ENCODE data around the gene SPANXN4.

DNA sequence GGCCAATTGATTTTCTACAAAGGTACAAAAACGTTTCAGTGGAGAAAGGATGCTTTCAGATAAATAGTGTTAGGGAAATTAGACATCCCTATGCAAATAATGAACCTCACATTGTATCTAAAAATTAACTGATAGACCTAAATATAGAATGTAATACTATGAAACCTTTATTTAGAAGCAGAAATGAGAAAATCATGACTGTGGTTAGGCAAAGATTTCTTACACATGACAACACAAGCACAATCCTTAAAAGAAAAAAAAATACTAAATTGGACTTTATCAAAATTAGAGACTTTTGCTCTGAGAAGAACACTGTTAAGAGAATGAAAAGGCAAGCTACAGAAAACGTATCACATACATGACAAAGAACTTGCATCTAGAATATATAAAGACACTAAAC, 43.0 kb upstream of the SPANXN4 start:
- TF ChIP-seq, protein P1, sequence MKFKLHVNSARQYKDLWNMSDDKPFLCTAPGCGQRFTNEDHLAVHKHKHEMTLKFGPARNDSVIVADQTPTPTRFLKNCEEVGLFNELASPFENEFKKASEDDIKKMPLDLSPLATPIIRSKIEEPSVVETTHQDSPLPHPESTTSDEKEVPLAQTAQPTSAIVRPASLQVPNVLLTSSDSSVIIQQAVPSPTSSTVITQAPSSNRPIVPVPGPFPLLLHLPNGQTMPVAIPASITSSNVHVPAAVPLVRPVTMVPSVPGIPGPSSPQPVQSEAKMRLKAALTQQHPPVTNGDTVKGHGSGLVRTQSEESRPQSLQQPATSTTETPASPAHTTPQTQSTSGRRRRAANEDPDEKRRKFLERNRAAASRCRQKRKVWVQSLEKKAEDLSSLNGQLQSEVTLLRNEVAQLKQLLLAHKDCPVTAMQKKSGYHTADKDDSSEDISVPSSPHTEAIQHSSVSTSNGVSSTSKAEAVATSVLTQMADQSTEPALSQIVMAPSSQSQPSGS (CRISPR knock-in tag; IDR thresholded peaks at IDR 0.05) = no peak
- TF ChIP-seq, protein P2, sequence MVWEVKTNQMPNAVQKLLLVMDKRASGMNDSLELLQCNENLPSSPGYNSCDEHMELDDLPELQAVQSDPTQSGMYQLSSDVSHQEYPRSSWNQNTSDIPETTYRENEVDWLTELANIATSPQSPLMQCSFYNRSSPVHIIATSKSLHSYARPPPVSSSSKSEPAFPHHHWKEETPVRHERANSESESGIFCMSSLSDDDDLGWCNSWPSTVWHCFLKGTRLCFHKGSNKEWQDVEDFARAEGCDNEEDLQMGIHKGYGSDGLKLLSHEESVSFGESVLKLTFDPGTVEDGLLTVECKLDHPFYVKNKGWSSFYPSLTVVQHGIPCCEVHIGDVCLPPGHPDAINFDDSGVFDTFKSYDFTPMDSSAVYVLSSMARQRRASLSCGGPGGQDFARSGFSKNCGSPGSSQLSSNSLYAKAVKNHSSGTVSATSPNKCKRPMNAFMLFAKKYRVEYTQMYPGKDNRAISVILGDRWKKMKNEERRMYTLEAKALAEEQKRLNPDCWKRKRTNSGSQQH (CRISPR knock-in tag; IDR thresholded peaks at IDR 0.05) = no peak
- TF ChIP-seq THRAP3 (IDR thresholded peaks at IDR 0.05; ENCODE audit: borderline replicate concordance) (no peak), ZNF274 (IDR thresholded peaks at IDR 0.05; ENCODE audit: borderline replicate concordance, low read depth, low read length) (no peak), BRCA1 (IDR thresholded peaks at IDR 0.05) (no peak), BRCA1 (CRISPR knock-in tag; IDR thresholded peaks at IDR 0.05) (no peak), ASH1L (IDR thresholded peaks at IDR 0.05; ENCODE audit: borderline replicate concordance, low read depth, partially characterized antibody) (no peak), FOXM1 (IDR thresholded peaks at IDR 0.05; ENCODE audit: low read depth) (no peak), FOXM1 (CRISPR knock-in tag; IDR thresholded peaks at IDR 0.05; ENCODE audit: low read depth) (no peak), SREBF2 (CRISPR knock-in tag; IDR thresholded peaks at IDR 0.05) (no peak)
- TF ChIP-seq, protein P3, sequence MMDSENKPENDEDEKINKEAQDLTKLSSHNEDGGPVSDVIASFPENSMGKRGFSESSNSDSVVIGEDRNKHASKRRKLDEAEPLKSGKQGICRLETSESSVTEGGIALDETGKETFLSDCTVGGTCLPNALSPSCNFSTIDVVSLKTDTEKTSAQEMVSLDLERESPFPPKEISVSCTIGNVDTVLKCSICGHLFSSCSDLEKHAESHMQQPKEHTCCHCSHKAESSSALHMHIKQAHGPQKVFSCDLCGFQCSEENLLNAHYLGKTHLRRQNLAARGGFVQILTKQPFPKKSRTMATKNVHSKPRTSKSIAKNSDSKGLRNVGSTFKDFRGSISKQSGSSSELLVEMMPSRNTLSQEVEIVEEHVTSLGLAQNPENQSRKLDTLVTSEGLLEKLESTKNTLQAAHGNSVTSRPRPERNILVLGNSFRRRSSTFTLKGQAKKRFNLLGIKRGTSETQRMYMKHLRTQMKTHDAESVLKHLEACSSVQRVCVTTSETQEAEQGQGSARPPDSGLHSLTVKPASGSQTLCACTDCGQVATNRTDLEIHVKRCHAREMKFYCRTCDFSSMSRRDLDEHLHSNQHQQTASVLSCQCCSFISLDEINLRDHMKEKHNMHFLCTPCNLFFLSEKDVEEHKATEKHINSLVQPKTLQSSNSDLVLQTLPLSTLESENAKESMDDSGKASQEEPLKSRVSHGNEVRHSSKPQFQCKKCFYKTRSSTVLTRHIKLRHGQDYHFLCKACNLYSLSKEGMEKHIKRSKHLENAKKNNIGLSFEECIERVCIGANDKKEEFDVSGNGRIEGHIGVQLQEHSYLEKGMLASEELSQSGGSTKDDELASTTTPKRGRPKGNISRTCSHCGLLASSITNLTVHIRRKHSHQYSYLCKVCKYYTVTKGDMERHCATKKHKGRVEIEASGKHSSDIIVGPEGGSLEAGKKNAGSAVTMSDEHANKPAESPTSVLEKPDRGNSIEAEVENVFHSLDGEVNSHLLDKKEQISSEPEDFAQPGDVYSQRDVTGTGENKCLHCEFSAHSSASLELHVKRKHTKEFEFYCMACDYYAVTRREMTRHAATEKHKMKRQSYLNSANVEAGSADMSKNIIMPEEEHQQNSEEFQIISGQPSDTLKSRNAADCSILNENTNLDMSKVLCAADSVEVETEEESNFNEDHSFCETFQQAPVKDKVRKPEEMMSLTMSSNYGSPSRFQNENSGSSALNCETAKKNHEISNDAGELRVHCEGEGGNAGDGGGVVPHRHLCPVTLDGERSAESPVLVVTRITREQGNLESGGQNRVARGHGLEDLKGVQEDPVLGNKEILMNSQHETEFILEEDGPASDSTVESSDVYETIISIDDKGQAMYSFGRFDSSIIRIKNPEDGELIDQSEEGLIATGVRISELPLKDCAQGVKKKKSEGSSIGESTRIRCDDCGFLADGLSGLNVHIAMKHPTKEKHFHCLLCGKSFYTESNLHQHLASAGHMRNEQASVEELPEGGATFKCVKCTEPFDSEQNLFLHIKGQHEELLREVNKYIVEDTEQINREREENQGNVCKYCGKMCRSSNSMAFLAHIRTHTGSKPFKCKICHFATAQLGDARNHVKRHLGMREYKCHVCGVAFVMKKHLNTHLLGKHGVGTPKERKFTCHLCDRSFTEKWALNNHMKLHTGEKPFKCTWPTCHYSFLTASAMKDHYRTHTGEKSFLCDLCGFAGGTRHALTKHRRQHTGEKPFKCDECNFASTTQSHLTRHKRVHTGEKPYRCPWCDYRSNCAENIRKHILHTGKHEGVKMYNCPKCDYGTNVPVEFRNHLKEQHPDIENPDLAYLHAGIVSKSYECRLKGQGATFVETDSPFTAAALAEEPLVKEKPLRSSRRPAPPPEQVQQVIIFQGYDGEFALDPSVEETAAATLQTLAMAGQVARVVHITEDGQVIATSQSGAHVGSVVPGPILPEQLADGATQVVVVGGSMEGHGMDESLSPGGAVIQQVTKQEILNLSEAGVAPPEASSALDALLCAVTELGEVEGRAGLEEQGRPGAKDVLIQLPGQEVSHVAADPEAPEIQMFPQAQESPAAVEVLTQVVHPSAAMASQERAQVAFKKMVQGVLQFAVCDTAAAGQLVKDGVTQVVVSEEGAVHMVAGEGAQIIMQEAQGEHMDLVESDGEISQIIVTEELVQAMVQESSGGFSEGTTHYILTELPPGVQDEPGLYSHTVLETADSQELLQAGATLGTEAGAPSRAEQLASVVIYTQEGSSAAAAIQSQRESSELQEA (IDR thresholded peaks at IDR 0.05; ENCODE audit: low read depth) = no peak
- TF ChIP-seq, protein P4, sequence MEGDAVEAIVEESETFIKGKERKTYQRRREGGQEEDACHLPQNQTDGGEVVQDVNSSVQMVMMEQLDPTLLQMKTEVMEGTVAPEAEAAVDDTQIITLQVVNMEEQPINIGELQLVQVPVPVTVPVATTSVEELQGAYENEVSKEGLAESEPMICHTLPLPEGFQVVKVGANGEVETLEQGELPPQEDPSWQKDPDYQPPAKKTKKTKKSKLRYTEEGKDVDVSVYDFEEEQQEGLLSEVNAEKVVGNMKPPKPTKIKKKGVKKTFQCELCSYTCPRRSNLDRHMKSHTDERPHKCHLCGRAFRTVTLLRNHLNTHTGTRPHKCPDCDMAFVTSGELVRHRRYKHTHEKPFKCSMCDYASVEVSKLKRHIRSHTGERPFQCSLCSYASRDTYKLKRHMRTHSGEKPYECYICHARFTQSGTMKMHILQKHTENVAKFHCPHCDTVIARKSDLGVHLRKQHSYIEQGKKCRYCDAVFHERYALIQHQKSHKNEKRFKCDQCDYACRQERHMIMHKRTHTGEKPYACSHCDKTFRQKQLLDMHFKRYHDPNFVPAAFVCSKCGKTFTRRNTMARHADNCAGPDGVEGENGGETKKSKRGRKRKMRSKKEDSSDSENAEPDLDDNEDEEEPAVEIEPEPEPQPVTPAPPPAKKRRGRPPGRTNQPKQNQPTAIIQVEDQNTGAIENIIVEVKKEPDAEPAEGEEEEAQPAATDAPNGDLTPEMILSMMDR (IDR thresholded peaks at IDR 0.05 in 2 of 3, conservative IDR thresholded peaks at IDR 0.05 in 1 of 3; ENCODE audit: insufficient read depth in 2 of 3, low read depth in 1 of 3, low read length in 3 of 3) = no peak
- TF ChIP-seq, protein P5, sequence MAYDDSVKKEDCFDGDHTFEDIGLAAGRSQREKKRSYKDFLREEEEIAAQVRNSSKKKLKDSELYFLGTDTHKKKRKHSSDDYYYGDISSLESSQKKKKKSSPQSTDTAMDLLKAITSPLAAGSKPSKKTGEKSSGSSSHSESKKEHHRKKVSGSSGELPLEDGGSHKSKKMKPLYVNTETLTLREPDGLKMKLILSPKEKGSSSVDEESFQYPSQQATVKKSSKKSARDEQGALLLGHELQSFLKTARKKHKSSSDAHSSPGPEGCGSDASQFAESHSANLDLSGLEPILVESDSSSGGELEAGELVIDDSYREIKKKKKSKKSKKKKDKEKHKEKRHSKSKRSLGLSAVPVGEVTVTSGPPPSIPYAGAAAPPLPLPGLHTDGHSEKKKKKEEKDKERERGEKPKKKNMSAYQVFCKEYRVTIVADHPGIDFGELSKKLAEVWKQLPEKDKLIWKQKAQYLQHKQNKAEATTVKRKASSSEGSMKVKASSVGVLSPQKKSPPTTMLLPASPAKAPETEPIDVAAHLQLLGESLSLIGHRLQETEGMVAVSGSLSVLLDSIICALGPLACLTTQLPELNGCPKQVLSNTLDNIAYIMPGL (CRISPR knock-in tag; IDR thresholded peaks at IDR 0.05) = no peak
- TF ChIP-seq, protein P6, sequence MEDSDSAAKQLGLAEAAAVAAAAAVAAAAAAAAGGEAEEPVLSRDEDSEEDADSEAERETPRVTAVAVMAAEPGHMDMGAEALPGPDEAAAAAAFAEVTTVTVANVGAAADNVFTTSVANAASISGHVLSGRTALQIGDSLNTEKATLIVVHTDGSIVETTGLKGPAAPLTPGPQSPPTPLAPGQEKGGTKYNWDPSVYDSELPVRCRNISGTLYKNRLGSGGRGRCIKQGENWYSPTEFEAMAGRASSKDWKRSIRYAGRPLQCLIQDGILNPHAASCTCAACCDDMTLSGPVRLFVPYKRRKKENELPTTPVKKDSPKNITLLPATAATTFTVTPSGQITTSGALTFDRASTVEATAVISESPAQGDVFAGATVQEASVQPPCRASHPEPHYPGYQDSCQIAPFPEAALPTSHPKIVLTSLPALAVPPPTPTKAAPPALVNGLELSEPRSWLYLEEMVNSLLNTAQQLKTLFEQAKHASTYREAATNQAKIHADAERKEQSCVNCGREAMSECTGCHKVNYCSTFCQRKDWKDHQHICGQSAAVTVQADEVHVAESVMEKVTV (CRISPR knock-in tag; IDR thresholded peaks at IDR 0.05) = no peak

All from K562 (cell line).